ENCODE measurements around the gene ATG16L1.

- TF ChIP-seq CTCF (IDR thresholded peaks at IDR 0.05) (no peak), SIN3A (IDR thresholded peaks at IDR 0.05; ENCODE audit: borderline replicate concordance, insufficient read depth, low read depth, low read length) (no peak)
Observed at GRCh38 chr2:233213975-233214374, 37.5 kb upstream of the ATG16L1 start.
